ENCODE measurements around the gene INPP5F. TPM values are rescaled to one million over a fixed set of nuclear protein-coding genes. Genes with fewer than 3 reads are reported as not detected.

INPP5F gene
- total RNA-seq, 1 donor from 2014 or later: 47.4 TPM

GRCh38 chr10:119801176-119801575 lies 75.3 kb downstream of the INPP5F start:
- TF ChIP-seq, protein P1, sequence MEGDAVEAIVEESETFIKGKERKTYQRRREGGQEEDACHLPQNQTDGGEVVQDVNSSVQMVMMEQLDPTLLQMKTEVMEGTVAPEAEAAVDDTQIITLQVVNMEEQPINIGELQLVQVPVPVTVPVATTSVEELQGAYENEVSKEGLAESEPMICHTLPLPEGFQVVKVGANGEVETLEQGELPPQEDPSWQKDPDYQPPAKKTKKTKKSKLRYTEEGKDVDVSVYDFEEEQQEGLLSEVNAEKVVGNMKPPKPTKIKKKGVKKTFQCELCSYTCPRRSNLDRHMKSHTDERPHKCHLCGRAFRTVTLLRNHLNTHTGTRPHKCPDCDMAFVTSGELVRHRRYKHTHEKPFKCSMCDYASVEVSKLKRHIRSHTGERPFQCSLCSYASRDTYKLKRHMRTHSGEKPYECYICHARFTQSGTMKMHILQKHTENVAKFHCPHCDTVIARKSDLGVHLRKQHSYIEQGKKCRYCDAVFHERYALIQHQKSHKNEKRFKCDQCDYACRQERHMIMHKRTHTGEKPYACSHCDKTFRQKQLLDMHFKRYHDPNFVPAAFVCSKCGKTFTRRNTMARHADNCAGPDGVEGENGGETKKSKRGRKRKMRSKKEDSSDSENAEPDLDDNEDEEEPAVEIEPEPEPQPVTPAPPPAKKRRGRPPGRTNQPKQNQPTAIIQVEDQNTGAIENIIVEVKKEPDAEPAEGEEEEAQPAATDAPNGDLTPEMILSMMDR (conservative IDR thresholded peaks at IDR 0.05): no peak
- no peak overlapping the region for H3K4me3 Mint-ChIP-seq
- H3K9me3 Mint-ChIP-seq: no peaks in the 10 kb centered on the region
- H3K27me3 Mint-ChIP-seq: no peaks in the 10 kb centered on the region
- no peak for DNase-seq (ENCODE audit: extremely low spot score, unreplicated experiment)
- H3K27ac Mint-ChIP-seq: no peak overlapping the region
- peaks cover 24% of the 10 kb centered on the region for H3K36me3 Mint-ChIP-seq
- H3K4me1 Mint-ChIP-seq (ENCODE audit: unreplicated experiment): peaks cover 6% of the 10 kb centered on the region

GRCh38 chr10:119801998-119802538 lies 76.2 kb downstream of the INPP5F start:
- Mint-ChIP-seq H3K36me3 (peaks cover 17% of the 10 kb centered on the region), H3K9me3 (no peaks in the 10 kb centered on the region), H3K27me3 (no peaks in the 10 kb centered on the region), H3K4me3 (no peak overlapping the region), H3K27ac (no peak overlapping the region), H3K4me1 (ENCODE audit: unreplicated experiment) (peaks cover 6% of the 10 kb centered on the region)
- TF ChIP-seq, protein P1 (conservative IDR thresholded peaks at IDR 0.05): no peak
- DNase-seq (ENCODE audit: extremely low spot score, unreplicated experiment): no peak

GRCh38 chr10:119803264-119803663 lies 77.4 kb downstream of the INPP5F start:
- Mint-ChIP-seq H3K4me1 (ENCODE audit: unreplicated experiment) (peaks cover 11% of the 10 kb centered on the region), H3K27me3 (no peaks in the 10 kb centered on the region), H3K36me3 (peaks cover 13% of the 10 kb centered on the region), H3K9me3 (no peaks in the 10 kb centered on the region), H3K27ac (no peak overlapping the region), H3K4me3 (no peak overlapping the region)
- TF ChIP-seq, protein P1 (conservative IDR thresholded peaks at IDR 0.05): no peak
- DNase-seq (ENCODE audit: extremely low spot score, unreplicated experiment): no peak

GRCh38 chr10:119805702-119806230 lies 79.9 kb downstream of the INPP5F start:
- Mint-ChIP-seq H3K27me3 (no peaks in the 10 kb centered on the region), H3K4me3 (no peak overlapping the region), H3K36me3 (peaks cover 9% of the 10 kb centered on the region), H3K27ac (no peak overlapping the region), H3K9me3 (no peaks in the 10 kb centered on the region), H3K4me1 (ENCODE audit: unreplicated experiment) (peaks cover 11% of the 10 kb centered on the region)
- TF ChIP-seq, protein P1 (conservative IDR thresholded peaks at IDR 0.05): no peak
- DNase-seq (ENCODE audit: extremely low spot score, unreplicated experiment): no peak

DNA sequence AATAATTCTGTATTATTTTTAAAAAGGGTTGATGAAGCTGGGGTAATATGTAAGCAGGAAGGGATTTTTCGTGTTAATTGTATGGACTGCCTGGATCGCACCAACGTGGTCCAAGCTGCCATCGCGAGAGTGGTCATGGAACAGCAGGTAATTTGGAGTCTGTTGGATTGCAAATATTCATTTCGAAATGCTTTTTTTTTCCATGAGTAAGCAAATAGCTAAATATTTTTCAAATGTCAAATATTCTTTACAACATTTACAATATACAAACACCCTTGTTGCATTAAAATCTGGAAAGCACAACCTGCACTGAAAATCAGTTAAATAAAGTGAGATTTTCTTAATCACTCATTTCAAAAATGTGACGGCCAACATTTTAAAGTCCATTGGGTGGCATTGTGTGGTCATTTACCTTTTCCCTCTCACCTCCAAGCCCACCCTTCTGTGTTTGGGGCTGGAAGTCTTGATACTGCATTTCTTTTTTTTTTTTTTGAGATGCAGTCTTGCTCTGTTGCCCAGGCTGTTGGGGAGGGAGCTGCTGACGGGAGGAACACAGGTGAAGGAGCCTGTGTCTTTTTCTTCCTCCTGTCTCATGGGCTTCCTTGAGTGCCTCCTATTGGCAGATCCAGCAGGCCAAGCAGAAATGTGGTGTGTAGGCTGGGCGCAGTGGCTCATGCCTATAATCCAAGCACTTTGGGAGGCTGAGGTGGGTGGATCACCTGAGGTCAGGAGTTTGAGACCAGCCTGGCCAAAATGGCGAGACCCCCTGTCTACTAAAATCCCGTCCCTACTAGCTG lies 80.7 kb downstream of the INPP5F start:
- H3K9me3 Mint-ChIP-seq: no peaks in the 10 kb centered on the region
- peaks cover 11% of the 10 kb centered on the region for H3K4me1 Mint-ChIP-seq (ENCODE audit: unreplicated experiment)
- TF ChIP-seq, protein P1 (conservative IDR thresholded peaks at IDR 0.05): no peak
- H3K27me3 Mint-ChIP-seq: no peaks in the 10 kb centered on the region
- no peak overlapping the region for H3K4me3 Mint-ChIP-seq
- peaks cover 5% of the 10 kb centered on the region for H3K36me3 Mint-ChIP-seq
- no peak for DNase-seq (ENCODE audit: extremely low spot score, unreplicated experiment)
- H3K27ac Mint-ChIP-seq: no peak overlapping the region

Measured in type B pancreatic cell (in vitro differentiated cells).